GM10248 (cell line): ENCODE results near the gene LIMS2.

Source experiments
- CTCF ChIA-PET: fragments of 300-600 bp; sonication (Branson Sonifier 250); formaldehyde crosslinking; extraction: SDS; loops from one replicate; lab custom pipeline; 2021; ENCODE audit warnings: antibody characterized with exemption; lab: Yijun Ruan, JAX
- POLR2A ChIA-PET: fragments of 350-650 bp; sonication (Branson Sonifier 250); formaldehyde crosslinking; extraction: SDS; loops from one replicate; lab custom pipeline; 2020; ENCODE audit warnings: antibody characterized with exemption; lab: Yijun Ruan, JAX
- DNase-seq: peaks from one replicate; pipeline ENCODE4 v3.0.0; 2012; ENCODE audit errors: extremely low spot score
- TF ChIP-seq, protein P1 (sequence below): IDR thresholded peaks from 2 replicates; pipeline ENCODE4 v1.5.1; 2012; ENCODE audit warnings: mild to moderate bottlenecking, low read depth; ENCODE audit errors: extremely low read depth, missing control alignments, control extremely low read depth

Gene LIMS2

GRCh38 chr2:127695491-127696472 is 20.5 kb upstream of the LIMS2 start:
- ChIA-PET CTCF (interaction anchor here (0.8 to 2.1 kb wide), 3 partner anchors 14 to 104 kb away, joined by 3 to 6 read pairs (median 3); no protein-coding TSS in a partner anchor), POLR2A (no interaction called here)
- TF ChIP-seq, protein P1, sequence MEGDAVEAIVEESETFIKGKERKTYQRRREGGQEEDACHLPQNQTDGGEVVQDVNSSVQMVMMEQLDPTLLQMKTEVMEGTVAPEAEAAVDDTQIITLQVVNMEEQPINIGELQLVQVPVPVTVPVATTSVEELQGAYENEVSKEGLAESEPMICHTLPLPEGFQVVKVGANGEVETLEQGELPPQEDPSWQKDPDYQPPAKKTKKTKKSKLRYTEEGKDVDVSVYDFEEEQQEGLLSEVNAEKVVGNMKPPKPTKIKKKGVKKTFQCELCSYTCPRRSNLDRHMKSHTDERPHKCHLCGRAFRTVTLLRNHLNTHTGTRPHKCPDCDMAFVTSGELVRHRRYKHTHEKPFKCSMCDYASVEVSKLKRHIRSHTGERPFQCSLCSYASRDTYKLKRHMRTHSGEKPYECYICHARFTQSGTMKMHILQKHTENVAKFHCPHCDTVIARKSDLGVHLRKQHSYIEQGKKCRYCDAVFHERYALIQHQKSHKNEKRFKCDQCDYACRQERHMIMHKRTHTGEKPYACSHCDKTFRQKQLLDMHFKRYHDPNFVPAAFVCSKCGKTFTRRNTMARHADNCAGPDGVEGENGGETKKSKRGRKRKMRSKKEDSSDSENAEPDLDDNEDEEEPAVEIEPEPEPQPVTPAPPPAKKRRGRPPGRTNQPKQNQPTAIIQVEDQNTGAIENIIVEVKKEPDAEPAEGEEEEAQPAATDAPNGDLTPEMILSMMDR = peak; percentile 39
- DNase-seq = no peak

- ChIA-PET CTCF (interaction anchor here (1.0 to 2.1 kb wide), 4 partner anchors 13 to 104 kb away, joined by 3 to 6 read pairs (median 3); no protein-coding TSS in a partner anchor), POLR2A (no interaction called here)
- TF ChIP-seq, protein P1 = no peak
- DNase-seq = no peak
These were observed 19.7 kb upstream of the LIMS2 start for GRCh38 chr2:127694986-127695385.

GRCh38 chr2:127690696-127691095 is 15.4 kb upstream of the LIMS2 start:
- TF ChIP-seq, protein P1 = no peak
- no peak for DNase-seq
- POLR2A ChIA-PET = no interaction called here
- CTCF ChIA-PET = interaction anchor here (1.8 kb wide), 1 partner anchor 14 kb away, joined by 5 read pairs; no protein-coding TSS in a partner anchor

DNA sequence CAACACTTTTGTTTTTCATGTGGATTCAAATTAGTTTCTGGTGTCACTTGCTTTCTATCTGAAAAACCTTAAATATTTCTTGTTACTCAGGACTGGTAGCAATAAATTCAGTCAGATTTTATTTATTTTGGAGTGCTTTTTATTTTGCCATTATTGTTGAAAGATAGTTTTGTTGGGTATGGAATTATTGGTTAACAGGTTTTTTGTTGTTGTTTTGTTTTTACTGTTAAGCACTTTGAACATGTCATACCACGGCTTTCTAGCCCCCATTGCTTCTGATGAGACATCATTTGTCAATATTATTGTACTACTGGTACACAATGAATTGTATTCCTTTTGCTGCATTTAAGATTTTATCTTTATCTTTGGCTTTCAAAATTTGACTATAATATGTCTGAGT is 13.1 kb upstream of the LIMS2 start:
- DNase-seq = no peak
- CTCF ChIA-PET = no interaction called here
- POLR2A ChIA-PET = no interaction called here
- TF ChIP-seq, protein P1 = no peak

GRCh38 chr2:127685410-127686080 is 10.2 kb upstream of the LIMS2 start:
- ChIA-PET POLR2A (no interaction called here), CTCF (no interaction called here)
- no peak for DNase-seq
- TF ChIP-seq, protein P1 = no peak

DNA sequence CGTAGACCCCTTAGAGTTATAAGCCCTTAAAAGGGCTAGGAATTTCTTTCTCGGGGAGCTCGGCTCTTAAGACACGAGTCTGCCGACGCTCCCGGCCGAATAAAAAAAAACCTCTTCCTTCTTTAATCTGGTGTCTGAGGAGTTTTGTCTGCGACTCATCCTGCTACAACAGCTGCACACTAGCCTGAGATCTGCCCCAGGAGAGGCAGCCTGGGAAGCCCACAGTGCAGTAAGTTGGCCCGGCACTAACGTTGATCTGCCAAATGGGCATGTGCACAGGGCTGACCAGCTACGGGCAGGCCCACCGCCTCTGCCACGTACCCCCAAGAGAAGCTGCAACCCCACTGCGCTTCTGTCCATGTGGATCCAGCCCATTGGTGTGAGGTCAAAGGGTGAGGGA is 8.4 kb upstream of the LIMS2 start:
- TF ChIP-seq, protein P1 = no peak
- CTCF ChIA-PET = no interaction called here
- POLR2A ChIA-PET = no interaction called here
- DNase-seq = no peak
